Measurements from ENCODE around the gene RNF43.

RNF43 gene

DNA sequence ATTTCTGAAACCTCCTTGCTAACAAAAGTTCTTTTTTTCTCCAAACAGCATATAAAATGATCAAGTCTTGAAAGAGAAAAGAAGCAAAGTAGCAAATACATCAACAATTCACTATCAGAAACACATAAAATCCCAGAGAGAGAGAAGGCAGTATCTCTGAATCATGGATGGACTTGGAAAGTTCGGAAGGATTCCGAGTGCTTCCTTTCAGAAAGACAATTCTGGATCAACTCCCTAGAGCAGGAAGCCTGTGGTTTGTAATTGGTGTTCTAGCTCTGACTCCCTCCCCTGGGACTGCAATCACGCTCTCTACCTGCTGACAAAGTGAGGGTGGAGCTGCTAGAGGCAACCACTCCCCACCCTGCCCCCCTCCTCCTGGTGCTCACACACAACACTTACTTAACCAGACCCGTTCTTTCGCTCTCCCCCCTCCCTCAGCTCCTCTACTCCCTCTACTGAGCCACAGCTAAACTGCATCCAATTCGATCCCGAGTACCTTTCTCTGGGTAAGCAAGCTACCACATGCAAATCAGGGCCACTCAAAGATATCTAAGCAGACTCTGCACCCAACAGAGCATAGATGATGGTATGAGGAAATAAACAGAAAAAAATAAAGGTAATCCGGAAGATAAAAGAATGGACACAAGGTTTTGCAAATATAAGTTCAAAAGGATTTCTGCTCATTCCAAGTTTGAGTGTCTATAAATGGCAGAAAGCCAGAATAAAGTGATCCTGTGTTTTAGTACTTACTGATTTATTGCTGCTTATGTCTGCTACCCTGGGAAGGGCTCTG is at the start of gene RNF43:
TSS of gene RNF43 (minus strand) at position 235 of the 793 bp plus-strand sequence. CDS start 1,957 bp downstream, outside the sequence.
- DNase-seq (ENCODE audit: low read depth), result peak; percentile 74

DNA sequence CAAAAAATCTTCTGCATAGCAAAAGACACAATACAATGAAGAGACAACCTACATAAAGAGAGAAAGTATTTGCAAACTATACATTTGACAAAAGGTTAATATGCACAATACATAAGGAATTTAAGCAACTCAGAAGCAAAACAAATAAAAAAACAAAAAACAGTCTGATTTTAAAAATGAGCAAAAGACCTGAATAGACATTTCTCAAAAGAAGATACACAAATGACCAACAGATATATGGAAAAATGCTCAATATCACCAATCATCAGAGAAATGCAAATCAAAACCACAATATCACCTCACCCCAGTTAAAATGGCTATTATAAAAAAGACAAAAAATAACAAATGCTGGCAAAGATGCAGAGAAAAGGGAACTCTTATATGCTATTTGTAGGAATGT is 38.2 kb upstream of the RNF43 start:
- DNase-seq (ENCODE audit: low read depth), result no peak

DNA sequence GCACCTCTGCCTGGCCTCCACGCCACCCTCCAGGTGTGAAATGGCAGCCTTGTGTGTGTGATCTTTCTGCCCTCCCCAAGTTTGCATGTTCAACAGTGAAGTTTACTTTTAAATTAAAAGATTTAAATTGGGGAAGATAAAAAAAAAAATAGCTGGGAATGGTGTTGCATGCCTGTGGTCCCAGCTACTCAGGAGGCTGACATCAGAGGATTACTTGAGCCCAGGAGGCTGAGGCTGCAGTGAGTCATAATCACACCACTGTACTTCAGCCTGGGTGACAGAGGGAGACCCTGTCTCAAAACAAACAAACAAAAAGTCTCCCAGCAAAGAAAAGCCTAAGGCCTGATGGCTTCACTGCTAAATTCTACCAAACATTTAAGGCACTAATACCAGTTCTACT is 35.4 kb upstream of the RNF43 start:
- no peak for DNase-seq (ENCODE audit: low read depth)

DNA sequence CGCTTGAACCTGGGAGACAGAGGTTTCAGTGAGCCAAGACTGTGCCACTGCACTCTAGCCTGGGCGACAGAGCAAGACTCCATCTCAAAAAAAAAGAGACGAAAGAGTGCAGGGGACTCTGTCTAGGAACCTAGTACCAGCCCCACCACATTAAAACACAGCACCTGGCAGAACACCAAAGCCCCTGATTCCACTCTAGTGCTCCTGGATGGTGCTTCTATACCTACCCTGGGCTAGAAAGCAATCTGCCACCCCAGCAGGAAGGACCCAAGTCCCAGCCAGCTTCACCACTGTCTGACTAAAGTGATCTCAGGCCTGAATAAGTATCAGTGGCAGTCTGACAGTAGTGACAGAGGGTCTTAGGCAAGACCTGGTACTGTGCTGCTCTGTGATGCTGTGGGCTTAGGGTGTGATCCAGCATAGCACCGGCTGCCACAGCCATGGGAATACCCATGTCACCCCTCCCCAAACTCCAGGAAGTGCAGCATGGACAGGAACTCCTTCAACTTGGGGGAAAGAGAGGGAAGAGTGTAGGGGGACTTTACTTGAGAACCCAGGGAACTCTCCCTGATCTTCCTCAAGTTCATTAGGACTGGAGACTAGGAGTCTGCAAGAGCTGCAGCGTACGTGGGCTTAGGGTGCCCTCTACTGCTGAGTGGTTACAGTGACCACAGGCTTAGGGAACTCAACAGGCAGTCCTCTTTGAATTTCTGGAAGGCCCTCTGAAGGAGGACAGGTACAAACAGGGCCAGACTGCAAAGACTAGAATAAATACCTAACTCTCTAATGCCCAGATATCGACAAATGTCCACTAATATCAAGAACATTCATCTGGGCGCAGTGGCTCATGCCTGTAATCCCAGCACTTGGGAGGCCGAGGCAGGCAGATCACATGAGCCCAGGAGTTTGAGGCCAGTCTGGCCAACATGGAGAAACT is 30.0 kb upstream of the RNF43 start:
- peak; percentile 41 for DNase-seq (ENCODE audit: low read depth)

DNA sequence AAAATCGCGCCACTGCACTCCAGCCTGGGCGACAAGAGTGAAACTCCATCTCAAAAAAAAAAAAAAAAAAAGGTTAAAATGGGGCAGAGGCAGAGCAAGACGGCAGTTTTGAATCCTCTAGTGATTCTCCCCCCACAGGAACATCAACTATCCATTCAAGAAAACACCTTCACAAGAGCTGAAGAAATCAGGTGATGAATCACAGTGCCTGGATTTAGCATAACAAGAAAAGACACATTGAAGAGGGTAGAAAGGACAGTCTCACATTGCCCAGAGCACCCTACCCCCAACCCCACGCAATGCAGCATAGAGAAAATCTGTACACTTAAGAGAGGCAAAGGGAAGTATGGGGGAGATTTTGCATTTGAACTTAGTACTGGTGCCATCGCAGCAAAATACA is 28.8 kb upstream of the RNF43 start:
- no peak for DNase-seq (ENCODE audit: low read depth)

DNA sequence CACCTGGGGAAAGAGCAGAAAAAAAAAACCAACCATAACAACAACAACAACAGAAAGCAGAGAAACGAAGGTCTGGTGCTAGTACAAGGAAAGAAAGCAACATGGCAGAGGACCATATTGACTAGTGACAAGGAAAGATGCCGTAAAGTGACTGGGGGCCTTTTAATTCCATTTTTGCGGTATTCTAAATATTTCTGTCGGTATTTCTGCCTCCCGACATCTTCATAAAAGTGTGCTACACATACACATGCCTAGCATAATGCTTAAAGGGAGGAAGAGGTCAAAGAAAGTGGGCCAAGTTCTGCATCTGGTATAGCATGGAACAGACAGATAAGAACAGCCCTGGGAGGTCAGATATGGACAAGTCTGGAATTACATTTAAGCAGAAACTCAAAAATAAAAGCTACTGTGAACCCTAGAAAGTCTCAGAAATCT is 19.5 kb upstream of the RNF43 start:
- DNase-seq (ENCODE audit: low read depth), result no peak

DNA sequence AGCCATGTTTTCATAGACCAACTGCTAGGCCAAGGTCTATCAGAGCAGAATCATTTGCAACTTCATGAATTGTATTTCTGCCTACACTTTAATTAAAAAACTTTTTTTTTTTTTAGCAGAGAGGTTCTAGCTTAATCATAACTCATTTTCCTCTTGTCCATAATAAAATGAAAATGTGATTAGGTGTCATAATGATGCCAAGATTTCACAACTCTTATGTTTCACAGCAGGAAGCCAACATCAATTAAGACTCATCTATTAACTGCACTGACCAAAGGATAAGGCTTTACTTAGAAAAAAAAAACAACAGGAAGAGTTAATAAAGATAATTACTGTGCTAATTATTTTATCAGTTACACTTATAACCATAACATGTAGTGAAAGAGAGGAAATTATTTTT is 18.9 kb upstream of the RNF43 start:
- DNase-seq (ENCODE audit: low read depth), result no peak

DNA sequence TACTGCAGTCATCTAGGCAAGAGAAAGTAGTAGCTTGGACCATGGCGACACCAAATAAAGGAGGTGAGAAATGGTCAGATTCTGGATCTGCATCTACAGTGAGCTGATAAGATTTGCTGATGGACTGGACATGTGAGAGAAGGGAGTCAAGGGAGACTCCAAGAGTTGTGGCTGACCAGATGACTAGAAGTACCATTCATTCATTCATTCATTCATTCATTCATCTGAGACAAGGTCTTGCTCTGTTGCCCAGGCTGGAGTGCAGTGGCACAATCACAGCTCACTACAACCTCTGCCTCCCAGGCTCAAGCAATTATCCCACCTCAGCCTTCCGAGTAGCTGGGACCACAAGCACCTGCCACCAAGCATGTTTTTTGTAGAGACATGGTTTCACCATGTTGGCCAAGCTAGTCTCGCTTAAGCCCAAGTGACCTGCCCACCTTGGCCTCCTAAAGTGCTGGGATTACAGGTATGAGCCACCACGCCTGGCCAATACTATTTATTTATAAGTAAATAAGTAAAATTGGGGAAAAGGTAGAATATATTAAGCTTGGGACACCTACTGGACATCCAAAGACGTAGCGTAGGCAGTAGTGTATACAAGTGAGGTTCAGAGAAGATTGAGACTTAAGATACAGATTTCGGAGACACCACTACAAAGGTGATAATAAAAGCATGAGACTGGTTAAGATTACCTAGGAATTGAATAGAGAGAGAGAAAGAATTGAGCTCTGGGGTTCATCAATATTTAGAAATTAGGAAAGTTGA is 15.7 kb upstream of the RNF43 start:
- DNase-seq (ENCODE audit: low read depth), result no peak

DNA sequence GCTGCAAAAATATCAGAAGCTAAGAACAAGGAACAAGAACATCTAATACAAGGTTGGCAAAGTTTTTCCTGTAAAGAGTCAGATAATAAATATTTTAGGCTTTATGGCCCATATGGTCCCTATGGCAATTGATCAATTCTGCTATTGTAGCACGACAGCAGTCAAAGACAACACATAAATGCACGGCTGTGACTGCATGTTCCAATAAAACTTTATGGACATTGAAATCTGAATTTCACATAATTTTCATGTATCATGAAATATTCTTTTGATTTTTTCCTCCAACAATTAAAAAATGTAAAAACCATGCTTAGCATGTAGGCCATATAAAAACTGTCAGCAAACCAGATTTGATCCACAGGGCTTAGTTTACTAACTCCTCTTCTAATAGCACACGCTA is 10.5 kb upstream of the RNF43 start:
- DNase-seq (ENCODE audit: low read depth), result no peak

DNA sequence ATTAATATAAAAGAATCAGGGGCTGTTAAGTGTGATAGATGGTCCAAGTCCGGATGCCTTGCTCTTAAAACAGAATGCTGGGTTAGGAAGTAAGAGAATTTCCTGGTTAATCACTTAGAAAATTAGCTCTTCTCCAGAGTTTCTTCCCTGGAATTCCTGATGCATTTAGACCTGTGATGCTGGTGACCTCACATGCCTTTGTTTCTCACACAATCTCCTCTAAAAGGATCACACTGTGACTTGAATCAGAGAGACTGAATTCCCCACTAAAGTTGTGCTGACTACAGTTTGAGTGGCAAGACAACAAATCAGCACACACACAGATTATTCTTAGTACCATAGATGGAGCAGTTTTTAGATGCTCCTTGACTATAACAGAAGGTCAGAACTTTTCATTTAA is 4.4 kb upstream of the RNF43 start:
- DNase-seq (ENCODE audit: low read depth), result no peak

DNA sequence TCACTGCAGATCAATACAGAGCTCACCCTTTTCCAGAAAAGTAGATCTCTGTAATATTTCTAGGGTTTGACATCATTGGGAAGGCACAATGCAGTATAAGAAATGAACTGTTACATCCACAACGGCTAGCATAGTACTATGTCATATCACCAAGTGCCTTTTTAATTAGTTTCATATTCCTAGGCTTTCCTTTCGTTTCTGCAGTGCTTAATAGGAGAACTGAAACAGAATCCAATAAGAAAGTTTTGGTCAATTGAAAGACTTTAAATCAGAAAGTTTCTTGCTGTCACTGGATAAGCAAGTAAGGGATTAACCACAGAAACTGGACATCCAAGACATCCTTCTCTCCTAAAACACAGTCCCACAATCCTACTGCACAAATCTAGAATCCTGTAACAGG is 3.5 kb upstream of the RNF43 start:
- DNase-seq (ENCODE audit: low read depth), result no peak

DNA sequence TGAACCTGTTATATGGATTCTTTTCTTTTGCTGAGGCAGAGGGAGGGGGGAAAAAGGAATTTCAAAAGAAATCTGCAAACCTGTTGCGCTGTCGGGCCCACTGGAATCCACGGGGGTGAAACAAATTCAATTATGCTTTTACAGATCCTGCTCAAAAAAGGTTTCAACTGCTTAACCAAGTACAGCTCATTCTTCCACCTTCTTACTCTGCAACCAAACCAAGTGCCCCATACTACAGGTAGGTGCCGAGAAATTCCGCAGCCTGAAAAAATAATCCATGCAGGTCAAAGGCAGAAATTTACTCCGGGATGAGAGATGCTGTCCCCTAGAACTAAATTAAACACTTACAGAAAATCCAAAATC is 416 bp downstream of the RNF43 start:
- no peak for DNase-seq (ENCODE audit: low read depth)

DNA sequence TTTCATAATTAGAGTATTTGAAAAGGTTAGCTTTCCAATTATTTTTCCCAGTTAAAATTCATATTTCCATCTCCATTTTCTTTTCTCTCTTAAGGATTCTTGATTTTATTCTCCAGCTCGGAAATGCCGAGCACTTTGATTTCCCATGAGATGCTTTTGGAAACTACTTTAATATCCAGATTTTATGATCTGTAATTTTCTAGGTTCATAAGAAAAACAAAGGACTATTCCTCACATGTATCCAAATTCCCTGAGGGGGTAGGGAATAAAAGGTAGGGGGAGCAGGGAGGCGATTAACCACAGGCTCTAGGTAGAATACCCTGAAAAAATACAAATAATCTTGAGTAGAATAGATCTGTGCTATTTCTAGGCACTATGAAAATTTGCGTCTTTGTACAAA is 938 bp downstream of the RNF43 start:
- DNase-seq (ENCODE audit: low read depth), result no peak

DNA sequence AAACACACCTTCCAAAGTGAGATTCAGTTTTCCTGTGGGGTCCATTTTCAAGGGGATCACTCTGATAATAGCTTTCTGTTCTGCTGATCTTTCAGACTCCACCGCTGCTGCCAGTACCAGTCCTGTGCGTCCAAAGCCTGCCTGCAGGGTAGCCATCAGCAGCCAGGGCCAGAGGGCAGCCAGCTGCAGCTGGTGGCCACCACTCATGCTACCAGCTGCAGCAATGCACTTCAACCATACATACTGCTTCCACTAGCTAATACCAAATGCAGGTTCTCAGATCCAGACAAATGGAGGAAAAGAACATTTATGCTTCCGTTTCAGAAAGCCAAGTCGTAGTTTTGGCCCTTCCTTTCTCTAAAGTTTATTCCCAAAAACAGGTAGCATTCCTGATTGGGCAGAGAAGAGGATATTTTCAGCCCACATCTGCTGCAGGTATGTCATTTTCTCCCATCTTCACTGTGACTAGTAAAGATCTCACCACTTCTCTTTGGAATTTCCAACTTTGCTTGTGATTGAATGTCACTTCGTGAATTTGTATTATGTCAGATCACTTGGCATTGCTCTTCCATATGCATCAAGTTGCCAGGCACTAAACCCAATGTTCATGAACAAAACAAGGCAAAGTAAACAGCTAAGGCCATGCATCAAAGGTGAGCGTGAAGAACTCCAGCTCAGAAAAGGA is 1.8 kb downstream of the RNF43 start:
- DNase-seq (ENCODE audit: low read depth), result no peak

DNA sequence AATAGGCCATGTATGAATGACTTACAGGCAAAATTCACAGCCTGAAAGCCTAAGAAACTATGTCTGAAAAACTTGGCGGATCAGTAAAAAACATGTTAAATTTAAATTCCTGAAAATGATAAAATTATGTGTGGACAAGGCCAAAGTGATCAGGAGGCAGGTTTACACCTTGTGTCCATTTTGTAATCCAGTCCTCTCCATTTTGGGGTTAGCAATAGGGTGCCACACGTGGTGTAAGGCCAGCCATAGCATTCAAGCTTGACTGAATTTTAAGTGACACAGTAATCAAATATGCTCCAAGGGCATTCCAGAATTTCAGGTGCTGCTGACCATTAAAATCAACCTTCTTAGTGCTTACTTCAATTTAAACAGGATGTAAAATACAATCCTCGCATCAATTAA is 2.7 kb downstream of the RNF43 start:
- DNase-seq (ENCODE audit: low read depth), result no peak

DNA sequence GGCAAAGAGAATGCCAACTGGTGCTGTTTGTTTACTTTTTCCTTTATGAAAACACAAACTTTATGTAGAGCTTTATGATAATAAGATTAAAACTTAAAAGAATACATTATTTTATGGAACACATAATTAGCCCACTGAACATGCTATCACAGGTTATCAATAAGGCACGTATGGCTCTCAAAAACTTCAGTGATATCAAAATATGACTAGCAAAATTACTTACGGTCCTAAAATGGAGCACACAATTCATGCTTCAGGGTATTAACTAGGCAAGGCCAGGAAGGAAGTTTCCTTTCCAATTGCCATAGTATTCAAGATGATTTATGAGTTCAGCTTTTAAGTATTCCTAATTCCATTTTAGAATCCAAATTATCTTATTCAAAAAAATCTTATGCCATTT is 3.6 kb downstream of the RNF43 start:
- DNase-seq (ENCODE audit: low read depth), result no peak

DNA sequence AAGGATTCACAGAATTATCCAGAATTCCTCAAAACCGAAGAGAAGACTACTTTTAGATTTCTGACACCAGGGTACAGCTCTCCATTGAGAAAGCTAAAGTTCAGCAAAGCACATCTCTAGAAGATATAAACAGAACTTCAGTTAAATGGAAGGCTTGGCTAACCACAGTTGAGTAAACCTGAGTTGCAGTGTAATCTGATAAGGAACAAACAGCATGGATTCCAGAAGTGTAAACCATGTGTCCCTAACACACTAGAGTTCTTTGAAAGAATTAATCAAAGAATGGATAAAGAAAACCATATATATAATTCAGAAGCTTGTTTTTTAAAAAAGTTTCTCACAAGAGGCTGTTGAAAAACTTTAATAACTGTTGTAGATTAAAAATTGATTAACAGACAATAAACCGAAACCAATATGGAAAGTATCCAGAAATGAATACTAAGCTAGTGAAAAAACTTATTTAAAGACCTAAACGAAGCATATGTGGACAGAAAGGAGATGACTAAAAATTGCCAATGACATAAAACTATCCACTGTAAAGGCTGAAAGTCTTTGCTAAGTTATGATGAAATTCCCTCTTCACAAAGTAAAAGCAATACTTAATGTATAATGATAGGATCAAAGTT is 4.3 kb downstream of the RNF43 start:
- DNase-seq (ENCODE audit: low read depth), result no peak

DNA sequence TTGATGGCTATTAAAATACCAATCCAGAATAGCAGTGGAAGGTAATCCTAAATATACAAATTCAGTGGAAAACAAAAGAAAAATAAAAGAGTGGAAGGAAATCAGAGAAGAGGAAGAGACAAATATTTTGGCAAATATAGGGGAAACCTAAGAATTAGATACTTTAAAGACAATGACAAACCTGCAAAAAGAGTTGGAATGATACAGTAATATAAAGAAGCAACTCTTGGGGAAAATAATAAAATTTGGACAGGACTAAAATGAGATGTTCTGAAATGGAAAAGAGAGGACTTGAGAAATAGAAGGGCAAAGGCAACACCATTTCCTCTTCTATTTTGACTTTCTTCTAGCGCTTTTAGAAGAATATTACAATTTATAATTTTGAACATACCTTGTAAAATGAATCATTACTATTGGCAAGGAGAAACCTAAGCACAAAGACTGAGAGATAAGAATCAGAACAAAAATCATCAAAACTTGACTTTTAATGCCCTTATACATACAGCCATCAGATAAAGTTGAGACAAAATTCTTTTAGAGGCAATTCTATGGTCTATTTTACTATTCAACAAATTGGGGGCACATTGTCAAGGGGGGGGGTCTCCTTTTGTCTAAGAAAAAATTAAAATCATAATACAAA is 5.2 kb downstream of the RNF43 start:
- DNase-seq (ENCODE audit: low read depth), result no peak

DNA sequence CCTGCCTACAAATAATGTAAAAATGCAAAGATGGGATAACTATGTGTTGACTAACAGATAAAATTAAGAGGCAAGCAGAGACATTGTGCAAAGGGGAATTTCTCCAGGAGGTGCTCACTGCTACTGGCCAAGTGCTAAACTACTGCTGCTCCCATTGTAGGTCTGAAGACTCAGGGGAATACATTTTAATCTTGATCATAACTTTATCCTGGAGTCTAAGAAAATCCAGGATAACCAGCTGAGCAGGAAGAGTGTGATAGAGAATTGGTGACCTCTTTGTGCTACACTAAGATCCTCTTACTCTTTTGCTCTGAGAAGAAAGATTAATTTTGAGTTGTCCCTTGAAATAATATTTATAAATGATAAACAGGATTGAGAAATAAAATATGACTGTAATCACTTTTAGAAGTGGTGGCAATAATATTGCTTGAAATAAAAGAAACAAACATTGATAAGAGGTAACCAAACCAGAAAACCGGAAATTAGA is 5.9 kb downstream of the RNF43 start:
- DNase-seq (ENCODE audit: low read depth), result no peak

DNA sequence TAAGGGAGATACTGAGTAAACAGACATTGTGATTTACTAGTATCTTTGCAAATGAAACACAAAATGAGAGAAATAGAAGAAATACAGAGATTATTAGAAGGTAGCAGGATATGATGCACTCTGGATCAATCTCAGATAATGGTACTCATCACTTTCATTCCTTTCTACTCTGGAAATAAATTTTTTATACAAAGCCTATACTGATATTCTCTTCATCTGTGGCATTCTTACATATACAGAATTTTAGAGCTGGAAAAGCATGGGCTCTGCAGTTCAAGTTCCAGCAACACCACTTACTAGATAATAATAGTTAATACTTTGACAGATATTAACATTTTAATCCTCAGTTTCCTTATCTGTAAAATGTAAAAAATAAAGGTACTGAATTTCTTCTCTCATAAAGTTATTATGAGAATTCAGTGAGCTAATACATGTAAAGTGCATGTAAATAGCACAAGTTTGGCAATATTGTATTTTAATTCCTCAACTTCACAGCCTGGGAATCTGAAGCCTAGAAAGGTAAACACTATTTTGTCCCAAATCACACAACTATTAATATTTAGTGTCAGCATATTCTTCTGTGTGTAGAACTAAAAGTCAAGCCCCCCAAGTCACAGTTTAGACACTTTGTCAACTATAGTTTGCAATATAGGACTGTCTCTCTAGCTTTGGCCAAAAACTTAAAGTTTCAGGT is 6.5 kb downstream of the RNF43 start:
- no peak for DNase-seq (ENCODE audit: low read depth)
